ENCODE results near the gene MTHFD1L.

MTHFD1L gene

GRCh38 chr6:150898399-150899170, 33.1 kb downstream of the MTHFD1L start:
- TF ChIP-seq CTCF (IDR thresholded peaks at IDR 0.05; ENCODE audit: low read depth, low read length) = no peak
- H3K4me3 ChIP-seq (replicated peaks in 1 of 2; ENCODE audit: low read depth in 2 of 2, low read length in 2 of 2) = no peak overlapping the region
- DNase-seq (ENCODE audit: low read depth in 2 of 2) = peak in 1 of 2 donors; percentile 32

- TF ChIP-seq CTCF (IDR thresholded peaks at IDR 0.05; ENCODE audit: low read depth, low read length) = no peak
- no peak overlapping the region for H3K4me3 ChIP-seq (replicated peaks in 1 of 2; ENCODE audit: low read depth in 2 of 2, low read length in 2 of 2)
- DNase-seq (ENCODE audit: low read depth in 2 of 2) = no peak
Measured at GRCh38 chr6:150899231-150899630, 33.7 kb downstream of the MTHFD1L start.

GRCh38 chr6:150900049-150900448, 34.5 kb downstream of the MTHFD1L start:
- no peak for TF ChIP-seq CTCF (IDR thresholded peaks at IDR 0.05; ENCODE audit: low read depth, low read length)

GRCh38 chr6:150902142-150902776, 36.8 kb downstream of the MTHFD1L start:
- peak in 1 of 2 donors; percentile 22 for DNase-seq (ENCODE audit: low read depth in 2 of 2)
- no peak for TF ChIP-seq CTCF (IDR thresholded peaks at IDR 0.05; ENCODE audit: low read depth, low read length)
- no peak overlapping the region for H3K4me3 ChIP-seq (replicated peaks in 1 of 2; ENCODE audit: low read depth in 2 of 2, low read length in 2 of 2)

More at GRCh38 chr6:150900049-150900448, 34.5 kb downstream of the MTHFD1L start:
- DNase-seq (ENCODE audit: low read depth in 2 of 2) = no peak
- H3K4me3 ChIP-seq (replicated peaks in 1 of 2; ENCODE audit: low read depth in 2 of 2, low read length in 2 of 2) = no peak overlapping the region

GRCh38 chr6:150905769-150906168, 40.3 kb downstream of the MTHFD1L start:
- no peak overlapping the region for H3K4me3 ChIP-seq (replicated peaks in 1 of 2; ENCODE audit: low read depth in 2 of 2, low read length in 2 of 2)
- TF ChIP-seq CTCF (IDR thresholded peaks at IDR 0.05; ENCODE audit: low read depth, low read length) = peak; percentile 58
- peak in 1 of 2 donors; percentile 14 for DNase-seq (ENCODE audit: low read depth in 2 of 2)

GRCh38 chr6:150906641-150907326, 41.3 kb downstream of the MTHFD1L start:
- DNase-seq (ENCODE audit: low read depth in 2 of 2) = peak in 1 of 2 donors; percentile 18
- no peak overlapping the region for H3K4me3 ChIP-seq (replicated peaks in 1 of 2; ENCODE audit: low read depth in 2 of 2, low read length in 2 of 2)
- no peak for TF ChIP-seq CTCF (IDR thresholded peaks at IDR 0.05; ENCODE audit: low read depth, low read length)
